CD4-positive, alpha-beta T cell (primary cell): ENCODE measurements around the gene DDX20. TPM values are rescaled to one million over a fixed set of nuclear protein-coding genes. Genes with fewer than 3 reads are reported as not detected.
A peak's percentile ranks its signal among the peaks of the same experiment; 100 is the strongest.
"Not testable (repeated sequence)": the region's sequence is repeated elsewhere in the genome, so short reads cannot be mapped to it uniquely, and the experiment has no call there.

Experiments used
- ATAC-seq: fragments of 200-7000 bp; cut with Tn5 transposase; one replicate; pipeline ENCODE4 v1.10.0; 2022; ENCODE audit warnings: mild to moderate bottlenecking; ENCODE audit not compliant: poor library complexity
- CTCF ChIA-PET: fragments of 350-600 bp; sonication (Branson Sonifier 250); formaldehyde crosslinking; loops from one replicate; lab custom pipeline; 2021; ENCODE audit warnings: antibody characterized with exemption, inconsistent platforms; lab: Charles Lee
- POLR2A ChIA-PET: fragments of 350-600 bp; sonication (Branson Sonifier 250); formaldehyde crosslinking; loops from one replicate; lab custom pipeline; 2021; ENCODE audit warnings: antibody characterized with exemption, inconsistent platforms; lab: Charles Lee
- DNase-seq, 14 experiments: peaks; one replicate each; pipeline ENCODE4 v3.0.0-alpha.2; 2013 to 2020; ENCODE audit warnings: mixed read lengths in 2 of 14
- H3K27ac ChIP-seq, 2 donors: one replicate each; pipeline versions ENCODE4 v1.5.1 to v1.7.0; 2013; ENCODE audit warnings: low read length in 2 of 2, low read depth in 1 of 2, mild to moderate bottlenecking in 1 of 2
- H3K27me3 ChIP-seq, 2 experiments: 1 replicate in 1 of 2; 2 replicates in 1 of 2; pipeline versions ENCODE4 v1.6.1 to v1.7.0; 2013; ENCODE audit warnings: low read length in 2 of 2, control low read depth in 1 of 2, mild to moderate bottlenecking in 1 of 2, moderate library complexity in 1 of 2; ENCODE audit not compliant: insufficient read depth in 2 of 2, control insufficient read depth in 1 of 2
- H3K36me3 ChIP-seq: one replicate; pipeline ENCODE4 v1.6.1; 2013; ENCODE audit warnings: low read length, control low read depth; ENCODE audit not compliant: insufficient read depth
- H3K4me1 ChIP-seq: one replicate; pipeline ENCODE4 v1.6.1; 2013; ENCODE audit warnings: low read length, control low read depth; ENCODE audit not compliant: insufficient read depth
- H3K4me3 ChIP-seq: one replicate; pipeline ENCODE4 v1.5.1; 2013; ENCODE audit warnings: mild to moderate bottlenecking, low read length, moderate library complexity
- H3K9me3 ChIP-seq, 2 experiments: 1 replicate in 1 of 2; 2 replicates in 1 of 2; pipeline versions ENCODE4 v1.6.1 to v1.7.0; 2013; ENCODE audit warnings: low read length in 2 of 2, mild to moderate bottlenecking in 2 of 2, control low read depth in 1 of 2, moderate library complexity in 1 of 2; ENCODE audit not compliant: control insufficient read depth in 1 of 2, insufficient read depth in 1 of 2
- H3K27ac Mint-ChIP-seq: one replicate; pipeline ENCODE4 v1.8.0; 2020; ENCODE audit warnings: mixed read lengths
- H3K27me3 Mint-ChIP-seq: one replicate; pipeline ENCODE4 v1.8.0; 2021; ENCODE audit warnings: mixed read lengths
- H3K36me3 Mint-ChIP-seq: one replicate; pipeline ENCODE4 v1.8.0; 2021; ENCODE audit warnings: low read depth, mixed read lengths
- H3K4me1 Mint-ChIP-seq: one replicate; pipeline ENCODE4 v1.8.0; 2021; ENCODE audit warnings: low read depth, mixed read lengths
- H3K4me3 Mint-ChIP-seq: one replicate; pipeline ENCODE4 v1.8.0; 2020; ENCODE audit warnings: mild to moderate bottlenecking, mixed read lengths
- H3K9me3 Mint-ChIP-seq: one replicate; pipeline ENCODE4 v1.8.0; 2020; ENCODE audit warnings: mixed read lengths
- CTCF ChIP-seq: fragments of 200-600 bp; IDR thresholded peaks from one replicate; pipeline ENCODE4 v1.8.0; 2022; ENCODE audit warnings: antibody characterized with exemption, mild to moderate bottlenecking
- intact Hi-C, 2 experiments: fragments of 100-400 bp; cut with DNase I in 1 of 2; cut with micrococcal nuclease in 1 of 2; formaldehyde crosslinking; loops; one replicate each; pipeline versions ENCODE4 v1.15.1 to v1.9.0; 2023 to 2025; cut with DNase I, micrococcal nuclease
- total RNA-seq, 174 experiments: library from RNA in 2 of 174; stranded (reverse) in 2 of 174; gene quantifications; one replicate each; pipeline ENCODE4 v1.2.3 and lab custom pipeline; 2021 to 2026

The DDX20 gene
- total RNA-seq, 2 experiments from 2014 or later, result 27.2 to 27.4 TPM

GRCh38 chr1:111739925-111740765, 15.6 kb upstream of the DDX20 start:
- H3K27ac Mint-ChIP-seq, result no peak overlapping the region
- peaks cover 21% of the 10 kb centered on the region for H3K4me1 Mint-ChIP-seq
- no peaks in the 10 kb centered on the region for H3K9me3 Mint-ChIP-seq
- ChIA-PET POLR2A (interaction anchor here (1.4 to 3.1 kb wide), 3 partner anchors 15 to 25 kb away, joined by 6 to 21 read pairs (median 6); partner anchors contain the start of gene DDX20), CTCF (interaction anchor here (0.6 to 3.8 kb wide), 4 partner anchors 15 to 232 kb away, joined by 3 to 20 read pairs (median 8); no protein-coding TSS in a partner anchor)
- peak overlapping the region; percentile 53 for H3K4me3 ChIP-seq
- peak; percentile 13 for ATAC-seq
- H3K36me3 Mint-ChIP-seq, result no peaks in the 10 kb centered on the region
- peak overlapping the region; percentile 91 for H3K4me3 Mint-ChIP-seq
- peak in 5 of 14 experiments; percentile 16 to 37 (median 36) for DNase-seq
- no peak for TF ChIP-seq CTCF
- peaks cover 34 to 36% of the 10 kb centered on the region in 2 experiments for H3K27me3 ChIP-seq
- intact Hi-C loops, result loop anchor here in 1 of 2 experiments (1.0 to 2.0 kb wide), 2 partner anchors 15 to 17 kb away; partner anchors contain the start of gene DDX20
- no peaks in the 10 kb centered on the region for H3K9me3 ChIP-seq
- peaks cover 32% of the 10 kb centered on the region for H3K27me3 Mint-ChIP-seq
- no peak overlapping the region for H3K27ac ChIP-seq
- peaks cover 30% of the 10 kb centered on the region for H3K4me1 ChIP-seq
- no peaks in the 10 kb centered on the region for H3K36me3 ChIP-seq

- ATAC-seq, H3K27ac ChIP-seq, H3K36me3 Mint-ChIP-seq, H3K27ac Mint-ChIP-seq, DNase-seq, intact Hi-C loops, H3K9me3 Mint-ChIP-seq, H3K9me3 ChIP-seq, H3K36me3 ChIP-seq, POLR2A ChIA-PET, H3K4me3 ChIP-seq, H3K4me3 Mint-ChIP-seq: not testable (repeated sequence)
- H3K27me3 Mint-ChIP-seq, result peaks cover 32% of the 10 kb centered on the region
- peaks cover 25 to 27% of the 10 kb centered on the region in 2 experiments for H3K27me3 ChIP-seq
- H3K4me1 Mint-ChIP-seq, result peaks cover 21% of the 10 kb centered on the region
- CTCF ChIA-PET, result interaction anchor here (1.1 to 2.4 kb wide), 3 partner anchors 13 to 28 kb away, joined by 3 to 6 read pairs (median 3); partner anchors contain the start of gene DDX20
- peaks cover 30% of the 10 kb centered on the region for H3K4me1 ChIP-seq
These were observed 13.4 kb upstream of the DDX20 start for GRCh38 chr1:111742292-111742691.

- Histone ChIP-seq H3K4me3 (no peak overlapping the region), H3K27me3 (peaks cover 19 to 20% of the 10 kb centered on the region in 2 experiments), H3K36me3 (no peaks in the 10 kb centered on the region), H3K27ac (no peak overlapping the region), H3K4me1 (peaks cover 25% of the 10 kb centered on the region), H3K9me3 (no peaks in the 10 kb centered on the region)
- no peak for ATAC-seq
- no peak for TF ChIP-seq CTCF
- intact Hi-C loops, result no loop called here
- Mint-ChIP-seq H3K4me3 (no peak overlapping the region), H3K9me3 (no peaks in the 10 kb centered on the region), H3K36me3 (no peaks in the 10 kb centered on the region), H3K4me1 (peaks cover 13% of the 10 kb centered on the region), H3K27me3 (peaks cover 32% of the 10 kb centered on the region), H3K27ac (no peak overlapping the region)
- CTCF ChIA-PET, result interaction anchor here (1.1 to 2.4 kb wide), 3 partner anchors 12 to 29 kb away, joined by 3 to 6 read pairs (median 3); partner anchors contain the start of gene DDX20
- DNase-seq, result peak in 1 of 14 experiments; percentile 6
- POLR2A ChIA-PET, result no interaction called here
These were observed 12.7 kb upstream of the DDX20 start for GRCh38 chr1:111742938-111743549.
